HAP-1 (cell line): ENCODE results near the gene PDZD2.
"Not testable (repeated sequence)": the region's sequence is repeated elsewhere in the genome, so short reads cannot be mapped to it uniquely, and the experiment has no call there.

Experiments used
- DNase-seq, 2 experiments: peaks; one replicate each; pipeline ENCODE4 v3.0.0-alpha.2; 2016 to 2020; ENCODE audit warnings: low spot score in 2 of 2
- H3K27me3 ChIP-seq: fragments of 250-450 bp; sonication (Bioruptor Pico); 2 replicates; pipeline ENCODE4 v1.5.1; 2020; ENCODE audit warnings: low read depth, mild to moderate bottlenecking, moderate library complexity
- H3K36me3 ChIP-seq: fragments of 250-450 bp; sonication (Bioruptor Pico); replicated peaks from 2 replicates; pipeline ENCODE4 v1.5.1; 2020; ENCODE audit warnings: mild to moderate bottlenecking
- H3K4me1 ChIP-seq: fragments of 250-450 bp; sonication (Bioruptor Pico); 2 replicates; pipeline ENCODE4 v1.5.1; 2020; ENCODE audit warnings: mild to moderate bottlenecking
- H3K4me3 ChIP-seq: fragments of 250-450 bp; sonication (Bioruptor Pico); 2 replicates; pipeline ENCODE4 v1.5.1; 2020; ENCODE audit warnings: mild to moderate bottlenecking, moderate library complexity
- H3K9me3 ChIP-seq: fragments of 250-450 bp; sonication (Bioruptor Pico); 2 replicates; pipeline ENCODE4 v1.5.1; 2020; ENCODE audit warnings: mild to moderate bottlenecking, moderate library complexity
- in situ Hi-C: fragments of 300-500 bp; cut with MboI; formaldehyde crosslinking; loops from 3 replicates; pipeline ENCODE4 v1.14.3; 2020; ENCODE audit warnings: low sequenced_read_pairs, inconsistent platforms, mixed read lengths

The PDZD2 gene

DNA sequence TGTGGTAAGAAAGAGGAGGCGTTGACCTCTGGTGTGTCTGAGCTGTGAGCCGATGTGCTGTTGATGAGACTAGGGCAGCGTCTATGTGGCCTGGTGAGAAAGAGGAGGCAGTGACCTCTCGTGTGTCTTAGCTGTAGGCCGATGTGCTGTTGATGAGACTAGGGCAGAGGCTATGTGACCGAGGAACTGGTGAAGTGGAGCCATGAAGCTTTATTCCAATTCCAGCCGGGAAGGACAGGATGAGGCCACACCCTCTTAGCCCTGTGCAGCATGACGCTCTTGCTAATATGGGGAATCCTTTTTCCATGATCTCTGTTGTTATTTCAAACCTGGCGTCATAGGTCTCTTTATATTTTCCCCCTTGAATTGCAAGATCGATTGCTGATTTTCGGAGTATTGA is 362.8 kb downstream of the PDZD2 start:
- in situ Hi-C loops, result no loop called here
- Histone ChIP-seq H3K4me1 (no peaks in the 10 kb centered on the region), H3K36me3 (no peaks in the 10 kb centered on the region), H3K4me3 (no peak overlapping the region), H3K9me3 (no peaks in the 10 kb centered on the region; the same call in 1 of the 2 replicates), H3K27me3 (no peaks in the 10 kb centered on the region)
- no peak for DNase-seq

DNA sequence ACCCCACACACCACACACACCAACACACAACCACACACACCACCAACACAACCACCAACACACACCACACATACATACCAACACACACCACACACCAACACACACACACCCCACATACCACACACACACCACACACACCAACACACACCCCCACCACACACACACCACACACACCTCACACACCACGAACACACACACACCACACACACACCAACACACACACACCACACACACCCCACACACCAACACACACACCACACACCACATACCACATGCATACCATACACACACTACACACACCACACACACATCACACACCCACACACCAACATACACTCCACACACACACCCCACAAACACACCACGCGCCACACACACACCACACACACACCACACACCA is 363.8 kb downstream of the PDZD2 start:
- in situ Hi-C loops, result no loop called here
- DNase-seq, result no peak
- no peaks in the 10 kb centered on the region; the same call in 1 of the 2 replicates for H3K9me3 ChIP-seq
- H3K27me3 ChIP-seq, result no peaks in the 10 kb centered on the region
- no peaks in the 10 kb centered on the region for H3K4me1 ChIP-seq
- no peaks in the 10 kb centered on the region for H3K36me3 ChIP-seq
- H3K4me3 ChIP-seq, result no peak overlapping the region

DNA sequence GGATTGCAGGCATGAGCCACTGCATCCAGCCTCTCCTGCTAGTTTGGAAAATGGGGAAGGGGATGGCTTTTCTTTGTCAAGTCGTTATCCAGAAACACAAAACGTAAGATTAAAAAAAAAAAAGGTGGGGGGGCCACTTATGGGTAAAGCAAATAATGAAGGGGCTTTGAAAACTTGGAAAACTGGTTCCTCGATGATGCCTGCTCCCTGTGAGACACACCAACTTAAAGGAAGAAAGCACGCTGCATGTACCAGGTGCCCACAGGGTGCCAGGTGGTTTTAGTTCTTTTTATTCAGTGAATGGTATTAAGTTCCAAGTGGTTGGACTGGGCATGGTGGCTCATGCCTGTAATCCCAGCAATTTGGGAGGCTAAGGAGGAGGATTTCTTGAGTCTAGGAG is 365.1 kb downstream of the PDZD2 start:
- H3K4me1 ChIP-seq, result no peaks in the 10 kb centered on the region
- no peak for DNase-seq
- no peaks in the 10 kb centered on the region for H3K36me3 ChIP-seq
- no peaks in the 10 kb centered on the region for H3K27me3 ChIP-seq
- H3K4me3 ChIP-seq, result no peak overlapping the region
- H3K9me3 ChIP-seq, result no peaks in the 10 kb centered on the region
- in situ Hi-C loops, result no loop called here

DNA sequence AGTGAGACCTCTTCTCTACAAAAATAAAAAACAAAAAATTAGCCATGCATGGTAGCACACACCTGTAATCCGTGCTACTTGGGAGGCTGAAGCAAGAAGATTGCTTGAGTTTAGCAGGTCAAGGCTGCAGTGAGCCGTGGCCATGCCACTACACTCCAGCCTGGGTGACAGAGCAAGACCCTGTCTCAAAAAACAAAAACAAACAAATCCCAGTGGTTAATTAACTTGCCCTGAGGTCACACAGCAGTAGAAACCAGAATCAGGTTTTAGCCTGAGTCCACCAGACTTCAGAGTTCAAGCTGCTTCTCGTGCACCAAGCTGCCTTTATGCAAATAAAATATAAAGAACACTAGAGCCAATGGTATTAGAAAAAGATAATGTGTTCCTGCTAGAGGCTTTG is 365.5 kb downstream of the PDZD2 start:
- Histone ChIP-seq H3K4me3 (no peak overlapping the region), H3K4me1 (no peaks in the 10 kb centered on the region), H3K9me3 (no peaks in the 10 kb centered on the region), H3K27me3 (no peaks in the 10 kb centered on the region), H3K36me3 (no peaks in the 10 kb centered on the region)
- in situ Hi-C loops, result no loop called here
- DNase-seq, result no peak

DNA sequence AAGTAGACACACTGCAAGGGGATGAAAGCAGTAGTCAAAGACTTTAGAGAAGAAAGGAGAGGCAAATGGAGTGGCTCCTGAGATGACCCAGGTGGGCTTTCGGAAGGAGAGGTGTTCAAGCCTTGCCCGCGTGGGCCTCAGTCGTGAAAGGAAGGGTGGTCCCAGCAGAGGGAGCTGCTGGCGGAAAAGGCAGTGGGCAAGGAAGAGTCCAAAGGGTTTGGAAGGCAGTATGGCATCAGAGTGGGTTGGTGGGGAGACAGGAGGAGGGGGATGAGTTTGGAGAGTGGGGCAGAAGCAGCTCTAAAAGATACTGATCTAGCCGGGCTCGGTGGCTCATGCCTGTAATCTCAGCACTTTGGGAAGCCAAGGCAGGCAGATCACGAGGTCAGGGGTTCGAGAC is 369.8 kb downstream of the PDZD2 start:
- Histone ChIP-seq H3K4me1 (no peaks in the 10 kb centered on the region), H3K36me3 (no peaks in the 10 kb centered on the region), H3K4me3 (no peak overlapping the region), H3K27me3 (no peaks in the 10 kb centered on the region), H3K9me3 (no peaks in the 10 kb centered on the region)
- no peak for DNase-seq
- in situ Hi-C loops, result no loop called here

DNA sequence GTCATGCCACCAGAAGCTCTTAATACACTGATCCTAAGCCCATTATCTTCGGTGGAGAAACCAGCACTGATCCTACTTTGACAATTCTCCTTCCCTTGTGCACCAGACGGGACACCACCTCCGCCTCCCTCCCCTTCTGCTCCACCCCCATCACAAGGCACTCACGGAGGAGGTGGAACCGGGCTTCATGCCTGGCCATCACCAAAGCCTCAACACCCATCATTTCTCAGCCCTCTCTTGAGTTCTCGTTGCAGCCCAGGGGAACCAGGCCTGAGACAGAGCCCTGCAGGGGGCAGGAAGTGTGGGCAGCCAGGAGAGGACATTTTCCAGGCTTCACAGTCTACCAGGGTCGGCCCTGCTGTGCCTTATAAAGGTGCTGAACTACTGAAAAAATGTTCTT is 374.7 kb downstream of the PDZD2 start:
- Histone ChIP-seq H3K36me3 (no peaks in the 10 kb centered on the region), H3K4me1 (peaks cover 7% of the 10 kb centered on the region), H3K9me3 (no peaks in the 10 kb centered on the region), H3K27me3 (no peaks in the 10 kb centered on the region), H3K4me3 (no peak overlapping the region)
- no peak for DNase-seq
- in situ Hi-C loops, result no loop called here

DNA sequence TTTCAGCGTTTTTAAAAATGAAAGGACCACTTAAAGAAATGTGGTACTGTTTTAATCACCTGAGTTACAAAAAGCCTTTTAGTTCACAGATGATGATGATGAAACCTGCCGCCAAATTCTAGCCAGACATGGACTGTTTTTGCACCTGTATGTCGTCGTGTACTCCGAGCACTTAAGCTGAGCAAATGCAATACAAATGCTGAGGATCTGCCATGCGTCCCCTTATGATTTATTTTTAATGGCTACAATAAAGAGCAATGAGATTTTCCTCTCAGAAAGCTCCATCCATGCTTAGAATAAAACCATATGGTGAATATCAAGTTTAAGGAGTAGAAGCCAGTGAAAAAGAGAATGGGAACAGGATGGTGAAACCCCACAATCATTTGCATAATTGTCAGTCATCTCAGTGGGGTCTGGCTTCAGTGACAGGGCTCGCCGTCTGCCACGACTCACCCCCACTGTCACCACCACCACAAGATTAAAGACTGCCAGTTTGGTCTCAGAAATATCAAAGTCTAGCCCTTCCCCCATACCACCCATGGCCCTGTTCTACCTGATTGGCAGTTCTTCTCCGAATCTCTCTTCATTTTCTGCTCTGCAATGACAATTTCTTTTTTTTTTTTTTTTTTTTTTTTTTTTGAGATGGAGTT is 375.3 kb downstream of the PDZD2 start:
- in situ Hi-C loops, result no loop called here
- no peaks in the 10 kb centered on the region for H3K9me3 ChIP-seq
- H3K4me3 ChIP-seq, result no peak overlapping the region
- DNase-seq, result no peak
- no peaks in the 10 kb centered on the region for H3K36me3 ChIP-seq
- no peaks in the 10 kb centered on the region for H3K27me3 ChIP-seq
- peaks cover 7% of the 10 kb centered on the region for H3K4me1 ChIP-seq

DNA sequence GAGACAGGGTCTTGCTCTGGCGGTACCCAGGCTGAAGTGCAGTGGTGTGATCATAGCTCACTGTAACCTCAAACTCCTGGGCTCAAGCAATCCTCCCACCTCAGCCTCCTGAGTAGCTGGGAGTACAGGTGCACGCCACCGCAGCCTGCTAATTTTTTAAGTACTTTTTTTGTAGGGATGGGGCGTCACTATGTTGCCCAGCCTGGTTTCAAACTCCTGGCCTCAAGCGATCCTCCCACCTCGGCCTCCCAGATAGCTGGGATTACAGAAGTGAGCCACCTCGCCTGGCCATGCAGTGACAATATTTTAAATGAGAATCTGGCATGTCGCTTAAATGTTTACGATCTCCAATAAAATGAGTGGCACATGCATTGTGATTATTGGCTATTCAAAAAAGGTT is 376.3 kb downstream of the PDZD2 start:
- in situ Hi-C loops, H3K4me1 ChIP-seq, H3K9me3 ChIP-seq, H3K36me3 ChIP-seq, H3K4me3 ChIP-seq, DNase-seq, H3K27me3 ChIP-seq: not testable (repeated sequence)

DNA sequence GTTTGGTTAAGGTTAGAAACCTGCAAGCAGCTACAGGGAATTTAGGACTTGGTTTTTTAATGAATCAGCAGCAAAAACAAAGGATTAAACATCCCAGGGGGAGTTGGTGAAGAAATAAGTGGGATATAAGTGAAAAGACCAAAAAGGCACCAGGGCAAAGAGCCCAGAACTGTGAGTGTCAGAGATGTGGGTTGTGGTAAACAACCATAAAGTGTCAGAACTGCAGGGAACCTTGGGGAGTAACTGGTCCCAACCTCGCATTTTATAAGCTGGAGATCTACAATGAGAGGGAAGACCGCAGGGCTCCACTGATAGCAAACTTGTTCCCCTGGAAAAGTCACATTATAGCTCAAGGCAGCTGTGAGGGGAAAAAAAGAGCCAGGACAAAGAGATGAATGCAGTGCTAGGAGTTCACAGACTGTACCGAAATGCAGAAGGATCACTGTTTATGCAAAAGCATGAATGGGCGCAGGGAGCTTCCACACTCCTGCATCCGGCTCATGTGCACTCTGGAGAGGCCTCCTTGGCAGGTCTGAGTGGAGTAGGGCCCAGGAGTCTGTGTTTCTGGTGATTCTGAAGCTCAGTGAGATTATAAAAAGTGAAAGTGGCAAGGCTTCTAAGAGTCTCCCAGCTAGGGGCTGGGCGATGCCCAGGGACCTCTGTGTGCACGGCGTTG is 378.9 kb downstream of the PDZD2 start:
- H3K27me3 ChIP-seq, result no peaks in the 10 kb centered on the region

DNA sequence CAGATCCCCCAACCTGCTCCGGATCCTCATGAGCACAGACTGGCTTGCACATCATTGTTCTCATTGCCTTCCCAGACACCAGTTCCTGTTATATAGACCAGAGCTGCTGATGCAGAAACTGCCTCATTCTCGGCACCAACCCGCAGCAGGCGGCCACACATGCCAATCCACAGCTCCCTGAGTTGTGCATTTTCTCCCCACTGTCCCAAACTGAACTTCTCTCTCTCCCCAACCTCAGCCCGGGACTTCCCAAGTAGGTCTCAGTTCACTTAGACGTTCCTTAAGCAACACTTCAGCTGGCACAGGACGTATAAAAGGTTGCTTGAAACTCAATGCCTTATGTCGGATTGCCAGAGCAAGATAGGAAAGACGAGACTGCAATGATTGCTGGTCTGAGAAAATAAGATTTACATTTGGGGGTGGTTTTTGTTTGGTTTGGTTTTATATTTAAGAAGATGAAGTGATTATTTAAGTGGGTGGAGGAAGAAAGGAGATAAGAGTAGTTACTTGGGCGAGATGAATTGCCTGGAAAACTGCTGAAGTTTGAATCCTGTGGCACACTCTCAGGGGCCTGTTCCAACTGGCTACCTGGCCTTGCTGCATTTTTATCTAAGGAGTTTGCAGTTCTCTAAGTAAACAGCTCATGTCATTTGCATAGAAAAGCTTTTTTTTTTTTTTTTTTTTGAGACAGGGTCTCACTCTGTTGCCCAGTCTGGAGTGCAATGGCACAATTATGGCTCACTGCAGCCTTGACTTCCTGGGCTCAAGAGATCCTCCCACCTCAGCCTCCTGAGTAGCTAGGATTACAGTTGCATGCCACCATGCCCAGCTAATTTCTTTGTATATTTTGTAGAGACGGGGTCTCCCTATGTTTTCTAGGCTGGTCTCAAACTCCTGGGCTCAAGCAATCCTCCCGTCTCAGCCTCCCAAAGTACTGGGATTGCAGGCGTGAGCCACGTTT is 379.8 kb downstream of the PDZD2 start:
- Histone ChIP-seq H3K9me3 (no peaks in the 10 kb centered on the region), H3K4me3 (no peak overlapping the region), H3K36me3 (no peaks in the 10 kb centered on the region), H3K27me3 (no peaks in the 10 kb centered on the region), H3K4me1 (peaks cover 7% of the 10 kb centered on the region)
- DNase-seq, result no peak
- in situ Hi-C loops, result no loop called here

More for the DNA sequence above, 378.9 kb downstream of the PDZD2 start:
- no peak overlapping the region for H3K4me3 ChIP-seq
- in situ Hi-C loops, result no loop called here
- no peaks in the 10 kb centered on the region for H3K36me3 ChIP-seq
- no peak for DNase-seq
- H3K4me1 ChIP-seq, result peaks cover 7% of the 10 kb centered on the region
- no peaks in the 10 kb centered on the region for H3K9me3 ChIP-seq

DNA sequence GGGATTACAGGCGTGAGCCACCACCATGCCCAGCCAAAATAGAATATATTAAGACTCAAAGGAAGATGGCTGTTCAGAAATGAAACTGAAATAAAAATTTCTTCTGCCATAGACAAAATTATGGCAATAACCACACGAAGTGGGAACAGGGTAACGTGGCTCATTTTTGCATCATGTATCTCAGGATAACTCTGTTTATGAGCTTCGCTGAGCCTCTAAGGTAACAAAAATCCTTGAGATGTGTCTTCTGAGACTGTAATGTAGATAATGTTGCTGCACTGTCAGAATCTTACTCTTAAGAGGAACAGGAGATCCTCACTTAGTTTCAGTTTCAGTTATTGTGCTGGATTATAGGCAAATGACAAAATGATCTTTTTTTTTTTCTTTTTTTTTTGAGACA is 381.3 kb downstream of the PDZD2 start:
- in situ Hi-C loops, result no loop called here
- DNase-seq, result no peak
- Histone ChIP-seq H3K9me3 (no peaks in the 10 kb centered on the region), H3K4me1 (peaks cover 7% of the 10 kb centered on the region), H3K36me3 (no peaks in the 10 kb centered on the region), H3K4me3 (no peak overlapping the region), H3K27me3 (no peaks in the 10 kb centered on the region)

DNA sequence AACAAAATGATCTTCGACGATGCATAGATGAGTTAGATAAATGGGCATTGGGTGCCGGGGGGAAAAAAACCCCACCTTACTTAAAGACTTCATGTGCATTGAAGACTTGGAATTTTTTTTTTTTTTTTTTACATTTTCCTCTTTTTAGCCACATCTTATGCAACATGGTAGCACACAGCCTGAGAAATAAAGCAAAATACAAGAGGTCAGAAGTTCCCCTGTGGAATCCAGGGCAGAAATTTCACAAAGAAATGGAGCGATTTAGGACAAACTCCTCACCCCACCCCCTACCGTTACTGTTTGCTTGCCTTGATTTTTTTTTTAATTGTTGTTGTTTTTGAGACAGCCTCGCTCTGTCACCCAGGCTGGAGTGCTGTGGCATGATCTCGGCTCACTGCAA is 382.0 kb downstream of the PDZD2 start:
- H3K9me3 ChIP-seq, result no peaks in the 10 kb centered on the region
- no peaks in the 10 kb centered on the region for H3K27me3 ChIP-seq
- H3K36me3 ChIP-seq, result no peaks in the 10 kb centered on the region
- no peak overlapping the region for H3K4me3 ChIP-seq
- no peak for DNase-seq
- in situ Hi-C loops, result no loop called here
- H3K4me1 ChIP-seq, result peaks cover 7% of the 10 kb centered on the region

DNA sequence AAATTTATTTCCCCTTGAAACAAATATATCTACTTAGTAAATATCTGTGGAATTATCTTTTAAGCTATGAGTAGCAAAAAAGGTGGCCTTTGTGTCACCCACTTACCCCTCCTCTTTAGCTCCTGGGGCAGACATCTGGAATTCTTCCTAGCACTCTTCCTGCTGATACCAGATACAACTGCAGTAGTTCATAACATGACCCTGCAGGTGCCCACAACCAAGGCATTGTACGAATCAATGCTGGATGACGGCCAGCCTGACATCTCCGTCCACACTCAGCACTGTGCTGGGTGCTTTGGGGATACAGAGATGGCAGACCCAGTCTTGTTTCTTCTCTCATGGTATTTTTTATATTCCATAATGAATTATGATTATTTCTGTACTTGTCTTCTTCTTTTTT is 382.8 kb downstream of the PDZD2 start:
- Histone ChIP-seq H3K4me3 (no peak overlapping the region), H3K4me1 (no peaks in the 10 kb centered on the region), H3K27me3 (no peaks in the 10 kb centered on the region), H3K9me3 (no peaks in the 10 kb centered on the region), H3K36me3 (no peaks in the 10 kb centered on the region)
- in situ Hi-C loops, result no loop called here
- no peak for DNase-seq

DNA sequence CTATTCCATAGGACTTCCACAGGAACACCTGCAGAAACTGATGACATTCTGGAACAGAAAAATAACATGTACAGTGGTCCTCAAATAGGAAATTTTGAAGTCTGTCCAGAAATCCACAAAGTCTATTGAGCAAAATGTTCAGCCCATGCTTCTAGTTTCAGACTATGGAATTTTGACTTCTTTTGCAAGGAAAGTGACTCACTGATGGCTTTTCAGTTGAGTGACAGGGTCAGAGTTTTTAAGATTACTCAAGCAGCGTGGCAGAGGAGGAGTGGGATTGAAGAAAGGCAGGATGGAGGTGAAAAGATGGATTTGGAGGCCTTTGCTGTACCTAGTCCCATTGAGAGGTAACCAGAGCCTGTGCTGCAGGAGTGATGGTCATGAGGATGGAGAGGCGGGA is 383.7 kb downstream of the PDZD2 start:
- H3K36me3 ChIP-seq, result no peaks in the 10 kb centered on the region
- in situ Hi-C loops, result no loop called here
- H3K9me3 ChIP-seq, result no peaks in the 10 kb centered on the region
- H3K4me3 ChIP-seq, result no peak overlapping the region
- no peaks in the 10 kb centered on the region for H3K4me1 ChIP-seq
- no peaks in the 10 kb centered on the region for H3K27me3 ChIP-seq
- no peak for DNase-seq
